K562 (cell line): ENCODE data around the gene CNGA3. TPM values are rescaled to one million over a fixed set of nuclear protein-coding genes. Genes with fewer than 3 reads are reported as not detected.

Experiments used
- ATAC-seq: fragments of 200-7000 bp; cut with Tn5 transposase; 3 replicates; pipeline ENCODE4 v1.9.1; 2020; ENCODE audit warnings: moderate library complexity
- BruUV-seq: library from RNA; stranded (reverse); fragments of 400-500 nt; replicated peaks from 2 replicates; lab custom pipeline; 2021; lab: Mats Ljungman, UMichigan
- CTCF ChIA-PET: fragments of 300-600 bp; formaldehyde crosslinking; extraction: SDS; loops from one replicate; lab custom pipeline; 2021; ENCODE audit warnings: low intra/inter-chr PET ratio; lab: Yijun Ruan, JAX
- POLR2A ChIA-PET: fragments of 300-600, 350-650 bp; sonication (Branson Sonifier 250); formaldehyde crosslinking; extraction: SDS; loops from one replicate; lab custom pipeline; 2021; ENCODE audit warnings: antibody characterized with exemption, inconsistent platforms; lab: Yijun Ruan, JAX
- DNase-seq, 4 experiments: peaks; one replicate each; pipeline versions ENCODE4 v3.0.0 to v3.0.0-alpha.2; 2011 to 2018; ENCODE audit warnings: low spot score in 3 of 4, mixed read lengths in 3 of 4; ENCODE audit errors: extremely low read depth in 1 of 4
- FAIRE-seq: peaks from 2 replicates; lab custom pipeline; 2011; peaks lifted over from hg19 to GRCh38; lab: Jason Lieb, UNC
- H2AFZ ChIP-seq: 2 replicates; pipeline ENCODE4 v1.6.0; 2011; ENCODE audit warnings: low read depth, low read length, control low read depth, inconsistent platforms
- H3K27ac ChIP-seq: fragments of 200-600 bp; 3 replicates; pipeline ENCODE4 v1.8.0; 2011; ENCODE audit warnings: low read depth, mild to moderate bottlenecking, control low read depth, inconsistent platforms, low read length, moderate library complexity, mixed read lengths; ENCODE audit errors: extremely low read depth
- H3K27me3 ChIP-seq, 2 experiments: fragments of 300-600 bp in 1 of 2; 2 replicates in 1 of 2; 3 replicates in 1 of 2; pipeline versions ENCODE4 v1.6.0 to v1.8.0; 2011; ENCODE audit warnings: inconsistent platforms in 2 of 2, low read length in 2 of 2, mild to moderate bottlenecking in 1 of 2, mixed read lengths in 1 of 2, moderate library complexity in 1 of 2; ENCODE audit not compliant: control insufficient read depth in 2 of 2, insufficient read depth in 2 of 2
- H3K36me3 ChIP-seq: fragments of 300-600 bp; 3 replicates; pipeline ENCODE4 v1.8.0; 2011; ENCODE audit warnings: mild to moderate bottlenecking, low read length, inconsistent platforms; ENCODE audit not compliant: control insufficient read depth, insufficient read depth
- H3K4me1 ChIP-seq, 2 experiments: fragments of 200-600 bp in 1 of 2; replicated peaks in 1 of 2; 2 replicates in 1 of 2; 3 replicates in 1 of 2; pipeline versions ENCODE4 v1.5.1 to v1.8.0; 2011; ENCODE audit warnings: inconsistent platforms in 2 of 2, low read length in 2 of 2, mild to moderate bottlenecking in 1 of 2, mixed read lengths in 1 of 2, moderate library complexity in 1 of 2; ENCODE audit not compliant: control insufficient read depth in 2 of 2, insufficient read depth in 2 of 2
- H3K4me2 ChIP-seq: 2 replicates; pipeline ENCODE4 v1.6.1; 2011; ENCODE audit warnings: low read length, control low read depth, inconsistent platforms, mixed read lengths; ENCODE audit not compliant: insufficient read depth
- H3K4me3 ChIP-seq: fragments of 200-600 bp; sonication (generic), shearing (Covaris generic); 2 replicates; pipeline ENCODE4 v1.5.1; 2016; ENCODE audit warnings: control low read depth, inconsistent platforms
- H3K79me2 ChIP-seq: fragments of 200-600 bp; 3 replicates; pipeline ENCODE4 v1.8.0; 2011; ENCODE audit warnings: low read length, inconsistent platforms; ENCODE audit not compliant: control insufficient read depth, insufficient read depth
- H3K9ac ChIP-seq, 2 experiments: 2 replicates each; pipeline versions ENCODE4 v1.6.0 to v1.6.1; 2011; ENCODE audit warnings: low read depth in 2 of 2, low read length in 2 of 2, control low read depth in 1 of 2, inconsistent platforms in 1 of 2, mild to moderate bottlenecking in 1 of 2, mixed read lengths in 1 of 2; ENCODE audit not compliant: insufficient read depth in 1 of 2
- H3K9me1 ChIP-seq: one replicate; pipeline ENCODE4 v1.6.0; 2011; ENCODE audit warnings: inconsistent platforms, mild to moderate bottlenecking, low read length, moderate library complexity; ENCODE audit not compliant: control insufficient read depth, insufficient read depth
- H3K9me3 ChIP-seq: replicated peaks from 2 replicates; pipeline ENCODE4 v1.5.1; 2011; ENCODE audit warnings: low read depth, low read length, inconsistent platforms; ENCODE audit not compliant: control insufficient read depth, insufficient read depth
- H4K20me1 ChIP-seq: replicated peaks from 2 replicates; pipeline ENCODE4 v1.6.1; 2011; ENCODE audit warnings: low read length, inconsistent platforms, mixed read lengths; ENCODE audit not compliant: control insufficient read depth, insufficient read depth
- ETS2 ChIP-seq: IDR thresholded peaks from 2 replicates; pipeline ENCODE4 v1.6.1; 2016; ENCODE audit warnings: borderline replicate concordance, missing genetic modification characterization, mild to moderate bottlenecking, moderate library complexity, missing compliant biosample characterization; ENCODE audit not compliant: poor library complexity, severe bottlenecking
- HEY1 ChIP-seq: fragments of 250-450 bp; sonication (Bioruptor Pico); IDR thresholded peaks from 2 replicates; pipeline ENCODE4 v1.5.0; 2020; ENCODE audit warnings: mild to moderate bottlenecking, moderate library complexity, borderline replicate concordance
- HNRNPLL ChIP-seq: fragments of 200-400 bp; formaldehyde crosslinking; IDR thresholded peaks from 2 replicates; pipeline ENCODE4 v1.6.1; 2017; ENCODE audit warnings: low read length, low read depth, mild to moderate bottlenecking; ENCODE audit not compliant: poor library complexity, severe bottlenecking
- ILF3 ChIP-seq: fragments of 450-650 bp; IDR thresholded peaks from 2 replicates; pipeline ENCODE4 v1.6.1; 2018; ENCODE audit warnings: antibody characterized with exemption, mild to moderate bottlenecking, moderate library complexity, borderline replicate concordance
- KLF1 ChIP-seq: fragments of 450-650 bp; IDR thresholded peaks from 2 replicates; pipeline ENCODE4 v1.6.1; 2016; ENCODE audit warnings: missing genetic modification characterization, missing compliant biosample characterization
- MBD2 ChIP-seq: sonication (generic); IDR thresholded peaks from 2 replicates; pipeline ENCODE4 v1.6.1; 2016; ENCODE audit warnings: low read depth, borderline replicate concordance
- RBM22 ChIP-seq: fragments of 200-400 bp; formaldehyde crosslinking; IDR thresholded peaks from 2 replicates; pipeline ENCODE4 v1.6.1; 2018; ENCODE audit warnings: low read length, low read depth; ENCODE audit not compliant: poor library complexity, severe bottlenecking
- ZNF12 ChIP-seq: sonication (generic); formaldehyde crosslinking; IDR thresholded peaks from 2 replicates; pipeline ENCODE4 v1.4.0; 2020; ENCODE audit warnings: mild to moderate bottlenecking, missing genetic modification reagents
- ZNF224 ChIP-seq: sonication (generic); formaldehyde crosslinking; IDR thresholded peaks from 2 replicates; pipeline ENCODE4 v1.8.0; 2022; ENCODE audit warnings: mild to moderate bottlenecking, missing genetic modification reagents
- ZNF253 ChIP-seq: fragments of 250-450 bp; sonication (Bioruptor Pico); conservative IDR thresholded peaks from 2 replicates; pipeline ENCODE4 v1.6.1; 2021; ENCODE audit warnings: mild to moderate bottlenecking
- ZNF561 ChIP-seq: fragments of 450-650 bp; formaldehyde crosslinking; conservative IDR thresholded peaks from 2 replicates; pipeline ENCODE4 v1.4.0; 2020; ENCODE audit warnings: mild to moderate bottlenecking, moderate library complexity
- WGBS: fragments of 100-300 bp; shearing (Covaris generic); methylation state at CpG from one replicate; pipeline ENCODE4 v1.1.6; 2016; ENCODE audit warnings: low coverage, mixed read lengths; ENCODE audit not compliant: insufficient coverage; ENCODE audit errors: missing lambda C conversion rate; 5-methylcytosine and 5-hydroxymethylcytosine counted together
- in situ Hi-C: fragments of 300-500 bp; cut with MboI; formaldehyde crosslinking; loops from 4 replicates; pipeline ENCODE4 v1.15.0; 2018; ENCODE audit warnings: inconsistent platforms, mixed read lengths
- intact Hi-C: fragments of 100-400 bp; cut with micrococcal nuclease; formaldehyde crosslinking; loops from 2 replicates; pipeline ENCODE4 v1.14.2; 2022
- polyA plus RNA-seq, 8 experiments: library from polyadenylated mRNA; depleted of rRNA in 4 of 8; stranded (reverse) in 5 of 8; unstranded in 3 of 8; fragments of >200 nt; fragmentation: Nextera tagmentation in 2 of 8; fragmentation: Illumina TruSeq in 1 of 8; extraction: Ambion mirVana in 2 of 8; extraction: Trizol in 1 of 8; gene quantifications; 2 replicates each; pipeline versions ENCODE4 v1.2.1 to v1.2.3, GENCODE V29; 2011 to 2014; ENCODE audit warnings: inconsistent platforms in 1 of 8, missing spikeins in 1 of 8
- total RNA-seq, 7 experiments: library from RNA; depleted of rRNA in 6 of 7; stranded (reverse); fragments of >200 nt in 6 of 7; fragmentation: Illumina TruSeq in 2 of 7; extraction: Trizol in 2 of 7; gene quantifications; 2 replicates each; pipeline versions ENCODE4 v1.2.1 to v1.2.3, GENCODE V29; 2011 to 2021; ENCODE audit warnings: low replicate concordance in 1 of 7
- TF ChIP-seq, protein P1 (sequence below): fragments of 450-650 bp; IDR thresholded peaks from 2 replicates; pipeline ENCODE4 v1.6.1; 2017; ENCODE audit warnings: antibody characterized with exemption, mild to moderate bottlenecking
- TF ChIP-seq, protein P2 (sequence below): fragments of 450-650 bp; IDR thresholded peaks from 2 replicates; pipeline ENCODE4 v1.6.1; 2016; ENCODE audit warnings: antibody characterized with exemption
- TF ChIP-seq, protein P3 (sequence below): fragments of 250-450 bp; sonication (Bioruptor Pico); IDR thresholded peaks from 2 replicates; pipeline ENCODE4 v1.4.0; 2020; ENCODE audit warnings: mild to moderate bottlenecking
- TF ChIP-seq, protein P4 (sequence below): fragments of 450-650 bp; IDR thresholded peaks from one replicate; pipeline ENCODE4 v1.6.1; 2018; ENCODE audit warnings: mild to moderate bottlenecking, moderate library complexity; ENCODE audit not compliant: partially characterized antibody

The CNGA3 gene
- total and polyA plus RNA-seq, 9 of the 15 experiments (the other 6 are each of a cell fraction or from before 2014, with no cell fraction given): not detected

DNA sequence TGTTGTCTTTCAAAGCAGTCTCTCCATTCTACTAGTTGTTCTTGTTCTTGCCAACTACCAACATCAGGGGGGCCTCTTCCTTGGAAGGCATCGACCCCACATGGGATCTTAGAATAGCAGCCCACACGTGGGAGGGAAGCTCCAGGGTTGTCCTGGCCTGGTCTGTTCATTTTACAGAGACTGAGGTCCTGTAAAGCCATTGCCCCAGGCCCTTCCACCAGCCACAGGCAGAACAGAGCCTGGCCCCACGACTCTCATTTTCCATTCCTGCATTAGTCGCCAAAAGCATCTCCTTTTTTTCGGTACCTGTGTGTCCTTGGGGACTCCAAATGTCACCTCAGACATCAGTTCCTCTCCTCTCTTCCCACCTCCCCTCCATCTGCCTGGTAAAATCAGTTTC lies 28.0 kb downstream of the CNGA3 start:
- POLR2A ChIA-PET: no interaction called here
- no peak for FAIRE-seq
- Histone ChIP-seq H2AFZ (no peak overlapping the region), H3K27me3 (peaks cover 23 to 65% of the 10 kb centered on the region in 2 experiments), H3K36me3 (no peaks in the 10 kb centered on the region), H3K27ac (no peak overlapping the region), H3K4me3 (no peak overlapping the region), H3K9me1 (peaks cover 3% of the 10 kb centered on the region), H4K20me1 (no peaks in the 10 kb centered on the region; the same call in 1 of the 2 replicates), H3K4me2 (no peak overlapping the region), H3K9me3 (no peaks in the 10 kb centered on the region), H3K79me2 (no peaks in the 10 kb centered on the region), H3K4me1 (no peaks in the 10 kb centered on the region), H3K9ac (no peak overlapping the region)
- no TSS peak for BruUV-seq
- CTCF ChIA-PET: no interaction called here
- WGBS: 0% methylated on average over 5 of the region's 5 CpGs
- no peak for DNase-seq
- in situ Hi-C loops (no loop called here), intact Hi-C loops (no loop called here)
- no peak for ATAC-seq
- TF ChIP-seq ZNF253 (CRISPR knock-in tag) (no peak), HEY1 (CRISPR knock-in tag) (no peak), KLF1 (tag) (no peak), ETS2 (tag) (no peak), ILF3 (no peak), RBM22 (no peak), HNRNPLL (no peak), ZNF224 (CRISPR knock-in tag) (no peak), ZNF561 (CRISPR knock-in tag) (no peak), ZNF12 (CRISPR knock-in tag) (no peak), MBD2 (no peak)
- TF ChIP-seq, protein P1, sequence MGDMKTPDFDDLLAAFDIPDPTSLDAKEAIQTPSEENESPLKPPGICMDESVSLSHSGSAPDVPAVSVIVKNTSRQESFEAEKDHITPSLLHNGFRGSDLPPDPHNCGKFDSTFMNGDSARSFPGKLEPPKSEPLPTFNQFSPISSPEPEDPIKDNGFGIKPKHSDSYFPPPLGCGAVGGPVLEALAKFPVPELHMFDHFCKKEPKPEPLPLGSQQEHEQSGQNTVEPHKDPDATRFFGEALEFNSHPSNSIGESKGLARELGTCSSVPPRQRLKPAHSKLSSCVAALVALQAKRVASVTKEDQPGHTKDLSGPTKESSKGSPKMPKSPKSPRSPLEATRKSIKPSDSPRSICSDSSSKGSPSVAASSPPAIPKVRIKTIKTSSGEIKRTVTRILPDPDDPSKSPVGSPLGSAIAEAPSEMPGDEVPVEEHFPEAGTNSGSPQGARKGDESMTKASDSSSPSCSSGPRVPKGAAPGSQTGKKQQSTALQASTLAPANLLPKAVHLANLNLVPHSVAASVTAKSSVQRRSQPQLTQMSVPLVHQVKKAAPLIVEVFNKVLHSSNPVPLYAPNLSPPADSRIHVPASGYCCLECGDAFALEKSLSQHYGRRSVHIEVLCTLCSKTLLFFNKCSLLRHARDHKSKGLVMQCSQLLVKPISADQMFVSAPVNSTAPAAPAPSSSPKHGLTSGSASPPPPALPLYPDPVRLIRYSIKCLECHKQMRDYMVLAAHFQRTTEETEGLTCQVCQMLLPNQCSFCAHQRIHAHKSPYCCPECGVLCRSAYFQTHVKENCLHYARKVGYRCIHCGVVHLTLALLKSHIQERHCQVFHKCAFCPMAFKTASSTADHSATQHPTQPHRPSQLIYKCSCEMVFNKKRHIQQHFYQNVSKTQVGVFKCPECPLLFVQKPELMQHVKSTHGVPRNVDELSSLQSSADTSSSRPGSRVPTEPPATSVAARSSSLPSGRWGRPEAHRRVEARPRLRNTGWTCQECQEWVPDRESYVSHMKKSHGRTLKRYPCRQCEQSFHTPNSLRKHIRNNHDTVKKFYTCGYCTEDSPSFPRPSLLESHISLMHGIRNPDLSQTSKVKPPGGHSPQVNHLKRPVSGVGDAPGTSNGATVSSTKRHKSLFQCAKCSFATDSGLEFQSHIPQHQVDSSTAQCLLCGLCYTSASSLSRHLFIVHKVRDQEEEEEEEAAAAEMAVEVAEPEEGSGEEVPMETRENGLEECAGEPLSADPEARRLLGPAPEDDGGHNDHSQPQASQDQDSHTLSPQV: no peak
- TF ChIP-seq, protein P2, sequence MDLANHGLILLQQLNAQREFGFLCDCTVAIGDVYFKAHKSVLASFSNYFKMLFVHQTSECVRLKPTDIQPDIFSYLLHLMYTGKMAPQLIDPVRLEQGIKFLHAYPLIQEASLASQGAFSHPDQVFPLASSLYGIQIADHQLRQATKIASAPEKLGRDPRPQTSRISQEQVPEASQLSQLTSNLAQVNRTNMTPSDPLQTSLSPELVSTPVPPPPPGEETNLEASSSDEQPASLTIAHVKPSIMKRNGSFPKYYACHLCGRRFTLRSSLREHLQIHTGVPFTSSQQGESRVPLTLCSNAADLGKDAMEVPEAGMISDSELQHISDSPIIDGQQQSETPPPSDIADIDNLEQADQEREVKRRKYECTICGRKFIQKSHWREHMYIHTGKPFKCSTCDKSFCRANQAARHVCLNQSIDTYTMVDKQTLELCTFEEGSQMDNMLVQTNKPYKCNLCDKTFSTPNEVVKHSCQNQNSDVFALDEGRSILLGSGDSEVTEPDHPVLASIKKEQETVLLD: no peak
- TF ChIP-seq, protein P3, sequence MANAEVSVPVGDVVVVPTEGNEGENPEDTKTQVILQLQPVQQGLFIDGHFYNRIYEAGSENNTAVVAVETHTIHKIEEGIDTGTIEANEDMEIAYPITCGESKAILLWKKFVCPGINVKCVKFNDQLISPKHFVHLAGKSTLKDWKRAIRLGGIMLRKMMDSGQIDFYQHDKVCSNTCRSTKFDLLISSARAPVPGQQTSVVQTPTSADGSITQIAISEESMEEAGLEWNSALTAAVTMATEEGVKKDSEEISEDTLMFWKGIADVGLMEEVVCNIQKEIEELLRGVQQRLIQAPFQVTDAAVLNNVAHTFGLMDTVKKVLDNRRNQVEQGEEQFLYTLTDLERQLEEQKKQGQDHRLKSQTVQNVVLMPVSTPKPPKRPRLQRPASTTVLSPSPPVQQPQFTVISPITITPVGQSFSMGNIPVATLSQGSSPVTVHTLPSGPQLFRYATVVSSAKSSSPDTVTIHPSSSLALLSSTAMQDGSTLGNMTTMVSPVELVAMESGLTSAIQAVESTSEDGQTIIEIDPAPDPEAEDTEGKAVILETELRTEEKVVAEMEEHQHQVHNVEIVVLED (CRISPR knock-in tag): no peak
- TF ChIP-seq, protein P4, sequence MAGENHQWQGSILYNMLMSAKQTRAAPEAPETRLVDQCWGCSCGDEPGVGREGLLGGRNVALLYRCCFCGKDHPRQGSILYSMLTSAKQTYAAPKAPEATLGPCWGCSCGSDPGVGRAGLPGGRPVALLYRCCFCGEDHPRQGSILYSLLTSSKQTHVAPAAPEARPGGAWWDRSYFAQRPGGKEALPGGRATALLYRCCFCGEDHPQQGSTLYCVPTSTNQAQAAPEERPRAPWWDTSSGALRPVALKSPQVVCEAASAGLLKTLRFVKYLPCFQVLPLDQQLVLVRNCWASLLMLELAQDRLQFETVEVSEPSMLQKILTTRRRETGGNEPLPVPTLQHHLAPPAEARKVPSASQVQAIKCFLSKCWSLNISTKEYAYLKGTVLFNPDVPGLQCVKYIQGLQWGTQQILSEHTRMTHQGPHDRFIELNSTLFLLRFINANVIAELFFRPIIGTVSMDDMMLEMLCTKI: no peak
